GM18508 (cell line): ENCODE measurements around the gene POU5F1.

Experiments used
- ATAC-seq: cut with Tn5 transposase; IDR thresholded peaks from one replicate; pipeline ENCODE4 v1.9.1; 2021; ENCODE audit warnings: moderate number of reproducible peaks; ENCODE audit not compliant: insufficient read depth, unreplicated experiment

The POU5F1 gene

GRCh38 chr6:31144296-31144969 is 26.0 kb downstream of the POU5F1 start:
- ATAC-seq: no peak

GRCh38 chr6:31143148-31143547 is 27.3 kb downstream of the POU5F1 start:
- no peak for ATAC-seq

GRCh38 chr6:31142361-31142761 is 28.1 kb downstream of the POU5F1 start:
- no peak for ATAC-seq

- ATAC-seq: no peak
Measured at GRCh38 chr6:31140643-31141042, 29.8 kb downstream of the POU5F1 start.

GRCh38 chr6:31139599-31139998 is 30.9 kb downstream of the POU5F1 start:
- ATAC-seq: no peak

GRCh38 chr6:31138982-31139381 is 31.5 kb downstream of the POU5F1 start, which contains the start of gene PSORS1C2:
TSS of gene PSORS1C2 (minus strand) at chr6:31139066. CDS start at chr6:31139026, 40 bp downstream.
- no peak for ATAC-seq

GRCh38 chr6:31135710-31136109 is 34.8 kb downstream of the POU5F1 start:
- ATAC-seq: no peak

GRCh38 chr6:31132806-31133205 is 37.7 kb downstream of the POU5F1 start:
- no peak for ATAC-seq

GRCh38 chr6:31131595-31131994 is 38.9 kb downstream of the POU5F1 start:
- ATAC-seq: no peak

GRCh38 chr6:31130751-31131150 is 39.7 kb downstream of the POU5F1 start:
- ATAC-seq: no peak

- no peak for ATAC-seq
Measured at GRCh38 chr6:31129130-31129529, 41.4 kb downstream of the POU5F1 start.

- ATAC-seq: no peak
Measured at GRCh38 chr6:31128093-31128676, 42.3 kb downstream of the POU5F1 start.

- no peak for ATAC-seq
Measured at GRCh38 chr6:31126396-31127175, 43.9 kb downstream of the POU5F1 start.

- no peak for ATAC-seq
Measured at GRCh38 chr6:31125586-31126363, 44.7 kb downstream of the POU5F1 start.

GRCh38 chr6:31125162-31125561 is 45.3 kb downstream of the POU5F1 start:
- ATAC-seq: no peak

- ATAC-seq: no peak
Measured at GRCh38 chr6:31122791-31123706, 47.4 kb downstream of the POU5F1 start.

- ATAC-seq: no peak
Measured at GRCh38 chr6:31121131-31121790, 49.2 kb downstream of the POU5F1 start.

- ATAC-seq: no peak
Measured at GRCh38 chr6:31120151-31120915, 50.1 kb downstream of the POU5F1 start, which contains the start of gene CDSN. TSS of gene CDSN (minus strand) at chr6:31120446. CDS start at chr6:31120419, 27 bp downstream.
